ENCODE measurements around the gene HOXA13. TPM values are rescaled to one million over a fixed set of nuclear protein-coding genes. Genes with fewer than 3 reads are reported as not detected.
A peak's percentile ranks its signal among the peaks of the same experiment; 100 is the strongest.

HOXA13 gene
- total RNA-seq, 1 donor from 2014 or later, result 14.5 TPM

DNA sequence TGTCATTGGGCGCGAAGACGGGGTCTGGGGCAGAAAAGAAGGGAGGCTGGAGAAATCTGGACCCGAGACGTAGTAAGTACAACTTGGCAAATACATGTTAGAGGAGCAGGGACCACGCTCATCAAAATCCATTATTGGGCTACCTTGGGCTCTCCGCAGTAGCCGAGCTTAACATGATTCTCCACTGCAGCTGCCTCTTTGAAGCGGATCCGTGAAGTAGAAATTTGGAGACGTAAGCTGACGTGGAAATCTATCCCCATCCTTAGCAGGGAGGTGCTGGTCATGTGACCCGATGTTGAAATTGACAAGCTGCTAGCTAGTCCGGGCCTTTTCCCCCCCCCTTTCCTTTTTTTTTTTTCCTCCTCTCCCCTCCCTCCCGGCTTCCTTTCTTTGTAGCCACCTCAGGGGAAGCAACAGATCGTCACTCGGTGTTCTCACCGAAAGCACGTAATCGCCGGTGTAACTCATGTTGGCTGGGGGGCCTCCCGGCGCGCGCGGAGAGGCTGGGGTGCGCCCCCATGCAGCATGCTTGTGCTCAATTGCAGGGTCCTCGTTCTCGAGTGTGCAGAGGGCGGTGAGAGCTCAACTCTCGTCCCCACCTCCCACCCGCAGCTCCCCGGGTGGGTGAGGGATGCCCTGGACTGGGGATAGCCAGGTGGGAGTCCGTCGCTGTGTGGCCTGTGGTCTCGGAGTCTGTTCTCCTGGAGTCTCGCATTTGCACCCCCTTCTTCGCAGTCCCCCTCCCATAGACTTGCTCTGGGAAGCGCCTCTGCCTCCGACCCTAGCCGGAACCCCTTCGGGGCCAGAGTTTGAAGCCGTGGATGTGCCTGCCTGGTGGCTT is 14.7 kb downstream of the HOXA13 start, which contains the start of gene HOXA11:
Gene HOXA11 (minus strand): TSS at position 220 of the 841 bp plus-strand sequence. CDS start 88 bp downstream, at position 132.
- H3K9me3 ChIP-seq, result no peaks in the 10 kb centered on the region
- no peaks in the 10 kb centered on the region for H3K36me3 ChIP-seq
- no peak for DNase-seq (ENCODE audit: extremely low spot score in 2 of 2)
- intact Hi-C loops (cut with DNase I), result no loop called here
- peaks cover 67% of the 10 kb centered on the region for H3K4me1 ChIP-seq
- TF ChIP-seq, protein P1, sequence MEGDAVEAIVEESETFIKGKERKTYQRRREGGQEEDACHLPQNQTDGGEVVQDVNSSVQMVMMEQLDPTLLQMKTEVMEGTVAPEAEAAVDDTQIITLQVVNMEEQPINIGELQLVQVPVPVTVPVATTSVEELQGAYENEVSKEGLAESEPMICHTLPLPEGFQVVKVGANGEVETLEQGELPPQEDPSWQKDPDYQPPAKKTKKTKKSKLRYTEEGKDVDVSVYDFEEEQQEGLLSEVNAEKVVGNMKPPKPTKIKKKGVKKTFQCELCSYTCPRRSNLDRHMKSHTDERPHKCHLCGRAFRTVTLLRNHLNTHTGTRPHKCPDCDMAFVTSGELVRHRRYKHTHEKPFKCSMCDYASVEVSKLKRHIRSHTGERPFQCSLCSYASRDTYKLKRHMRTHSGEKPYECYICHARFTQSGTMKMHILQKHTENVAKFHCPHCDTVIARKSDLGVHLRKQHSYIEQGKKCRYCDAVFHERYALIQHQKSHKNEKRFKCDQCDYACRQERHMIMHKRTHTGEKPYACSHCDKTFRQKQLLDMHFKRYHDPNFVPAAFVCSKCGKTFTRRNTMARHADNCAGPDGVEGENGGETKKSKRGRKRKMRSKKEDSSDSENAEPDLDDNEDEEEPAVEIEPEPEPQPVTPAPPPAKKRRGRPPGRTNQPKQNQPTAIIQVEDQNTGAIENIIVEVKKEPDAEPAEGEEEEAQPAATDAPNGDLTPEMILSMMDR (IDR thresholded peaks at IDR 0.05), result no peak
- TF ChIP-seq POLR2AphosphoS5 (IDR thresholded peaks at IDR 0.05; ENCODE audit: insufficient read depth in 1 of 2, low read depth in 1 of 2) (peak; percentile 95 to 96), POLR2A (IDR thresholded peaks at IDR 0.05) (peak in 1 of 2 donors; percentile 70)
- peak within 1 kb of the TSS; percentile 64 to 88 for H3K4me3 ChIP-seq
- H3K27ac ChIP-seq, result peak within 1 kb of the TSS; percentile 99
- H3K27me3 ChIP-seq, result no peaks in the 10 kb centered on the region

DNA sequence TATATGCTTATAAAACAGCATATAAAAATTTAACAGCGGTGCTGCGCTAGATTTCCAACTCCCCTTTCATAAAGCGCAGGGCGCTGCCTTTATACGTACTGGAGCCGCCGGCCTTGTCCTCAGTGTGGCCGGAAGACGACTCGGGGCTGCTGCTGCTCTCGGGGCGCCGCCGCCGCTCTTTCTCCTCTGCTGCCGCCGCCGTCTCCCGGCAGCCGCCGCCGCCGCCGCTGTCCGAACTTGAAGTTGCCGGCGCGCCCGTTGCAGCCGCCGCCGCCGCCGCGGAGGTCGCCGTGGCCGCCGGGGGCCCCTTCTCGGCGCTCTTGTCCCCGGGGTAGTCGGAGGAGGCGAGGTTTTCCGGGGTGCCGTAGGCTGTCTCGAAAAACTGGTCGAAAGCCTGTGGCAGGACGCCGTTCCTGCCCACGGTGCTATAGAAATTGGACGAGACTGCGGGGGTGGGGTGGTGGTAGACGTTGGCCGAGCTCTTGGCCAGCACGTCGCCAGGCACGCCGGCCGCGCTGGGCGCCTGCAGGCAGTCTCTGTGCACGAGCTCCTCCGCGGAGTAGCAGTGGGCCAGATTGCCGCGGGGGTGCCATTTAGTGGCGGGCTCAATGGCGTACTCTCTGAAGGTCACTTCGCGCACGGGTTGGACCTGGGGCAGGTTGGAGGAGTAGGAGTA is 15.4 kb downstream of the HOXA13 start:
- Histone ChIP-seq H3K4me3 (peak overlapping the region; percentile 64 to 88), H3K4me1 (peaks cover 64% of the 10 kb centered on the region), H3K27me3 (no peaks in the 10 kb centered on the region), H3K27ac (peak overlapping the region; percentile 99), H3K9me3 (no peaks in the 10 kb centered on the region), H3K36me3 (no peaks in the 10 kb centered on the region)
- DNase-seq (ENCODE audit: extremely low spot score in 2 of 2), result no peak
- TF ChIP-seq POLR2AphosphoS5 (IDR thresholded peaks at IDR 0.05; ENCODE audit: insufficient read depth in 1 of 2, low read depth in 1 of 2) (no peak), POLR2A (IDR thresholded peaks at IDR 0.05) (peak in 1 of 2 donors; percentile 31)
- TF ChIP-seq, protein P1 (IDR thresholded peaks at IDR 0.05), result no peak
- intact Hi-C loops (cut with DNase I), result no loop called here

DNA sequence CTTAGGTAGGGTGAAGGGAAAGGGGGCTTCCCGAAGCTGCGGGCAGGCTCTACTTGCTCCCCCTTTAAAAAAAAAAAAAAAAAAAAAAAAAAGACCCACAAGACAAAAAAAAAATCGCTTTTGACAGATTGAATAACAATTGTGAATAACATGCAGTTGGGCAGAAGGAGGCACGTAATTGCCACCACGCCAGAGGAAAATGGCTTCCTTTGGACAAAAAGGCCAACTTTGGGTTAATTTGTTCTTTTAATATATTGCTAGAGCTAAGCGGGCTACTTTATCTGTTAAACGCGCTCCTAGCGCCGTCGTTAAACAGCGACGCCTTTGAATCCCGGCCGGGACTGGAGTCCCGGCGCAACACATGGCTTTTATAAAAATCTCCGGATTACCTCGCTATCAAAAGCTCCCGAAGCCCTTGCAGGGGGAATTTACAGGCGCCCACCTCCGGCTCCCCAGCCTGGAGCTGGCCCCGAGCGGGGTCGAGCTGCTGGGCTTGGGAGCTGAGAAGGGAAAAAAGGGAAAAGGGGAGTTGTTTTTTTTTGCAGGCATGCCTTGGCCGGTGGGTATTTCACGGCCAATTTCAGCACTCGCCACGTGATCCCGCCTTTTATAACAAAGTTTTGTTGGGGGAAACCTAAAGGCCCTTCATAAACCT is 16.1 kb downstream of the HOXA13 start:
- DNase-seq (ENCODE audit: extremely low spot score in 2 of 2), result no peak
- Histone ChIP-seq H3K27ac (peak overlapping the region; percentile 99), H3K4me1 (peaks cover 57% of the 10 kb centered on the region)

DNA sequence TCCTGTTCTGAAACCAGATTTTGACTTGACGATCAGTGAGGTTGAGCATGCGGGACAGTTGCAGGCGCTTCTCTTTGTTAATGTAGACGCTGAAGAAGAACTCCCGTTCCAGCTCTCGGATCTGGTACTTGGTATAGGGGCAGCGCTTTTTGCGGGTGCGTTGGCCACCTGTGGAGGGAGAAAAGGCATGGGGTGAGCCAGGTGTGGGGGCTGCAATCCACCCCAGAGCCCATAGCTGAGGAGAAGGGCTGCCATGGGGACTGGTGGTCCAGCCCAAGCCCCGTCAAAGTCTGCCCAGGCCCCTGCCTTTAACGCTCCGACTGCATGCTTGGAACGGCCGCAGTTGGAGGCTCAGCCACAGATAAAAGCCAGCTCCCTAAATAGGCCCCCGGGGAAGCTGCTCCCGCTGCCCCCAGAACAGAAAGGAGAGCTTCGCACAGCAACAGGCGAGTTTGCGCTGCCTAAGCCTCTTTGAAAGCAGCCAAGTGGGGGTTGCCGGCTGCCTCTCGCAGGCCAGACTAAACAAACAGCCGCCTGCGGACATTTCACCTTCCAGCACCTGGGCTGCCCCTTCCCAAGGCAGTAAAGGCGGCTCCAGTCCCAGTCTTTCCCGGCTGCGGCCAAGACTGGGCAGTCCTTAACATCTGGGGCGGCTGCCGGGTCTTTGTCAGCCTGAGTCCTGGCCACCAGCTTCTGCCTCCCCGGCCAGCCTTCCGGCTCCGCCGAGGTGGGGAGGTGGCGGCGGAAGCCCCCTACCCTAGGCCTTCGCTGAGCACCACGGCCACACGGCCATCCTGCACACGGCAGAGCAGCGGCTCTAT is 16.8 kb downstream of the HOXA13 start:
- DNase-seq (ENCODE audit: extremely low spot score in 2 of 2), result no peak
- H3K9me3 ChIP-seq, result no peaks in the 10 kb centered on the region
- H3K4me1 ChIP-seq, result peaks cover 51% of the 10 kb centered on the region
- peak overlapping the region; percentile 64 to 88 for H3K4me3 ChIP-seq
- H3K36me3 ChIP-seq, result no peaks in the 10 kb centered on the region
- peak overlapping the region; percentile 99 for H3K27ac ChIP-seq
- H3K27me3 ChIP-seq, result no peaks in the 10 kb centered on the region
- peak in 1 of 2 donors; percentile 12 for TF ChIP-seq POLR2AphosphoS5 (IDR thresholded peaks at IDR 0.05; ENCODE audit: insufficient read depth in 1 of 2, low read depth in 1 of 2)
- no peak for TF ChIP-seq POLR2A (IDR thresholded peaks at IDR 0.05)
- TF ChIP-seq, protein P1 (IDR thresholded peaks at IDR 0.05), result no peak
- intact Hi-C loops (cut with DNase I), result no loop called here

More for the DNA sequence above, 16.1 kb downstream of the HOXA13 start:
- H3K36me3 ChIP-seq, result no peaks in the 10 kb centered on the region
- peak overlapping the region; percentile 64 to 88 for H3K4me3 ChIP-seq
- H3K27me3 ChIP-seq, result no peaks in the 10 kb centered on the region
- intact Hi-C loops (cut with DNase I), result no loop called here
- H3K9me3 ChIP-seq, result no peaks in the 10 kb centered on the region
- TF ChIP-seq POLR2AphosphoS5 (IDR thresholded peaks at IDR 0.05; ENCODE audit: insufficient read depth in 1 of 2, low read depth in 1 of 2) (peak in 1 of 2 donors; percentile 70), POLR2A (IDR thresholded peaks at IDR 0.05) (no peak)

Data from vagina (tissue), 2 donors.